HG03066 (cell line): ENCODE data around the gene XRRA1.
A peak's percentile ranks its signal among the peaks of the same experiment; 100 is the strongest.

Experiments used
- ATAC-seq: cut with Tn5 transposase; IDR thresholded peaks from one replicate; pipeline ENCODE4 v1.9.1; 2021; ENCODE audit warnings: low read depth; ENCODE audit not compliant: unreplicated experiment

The XRRA1 gene

DNA sequence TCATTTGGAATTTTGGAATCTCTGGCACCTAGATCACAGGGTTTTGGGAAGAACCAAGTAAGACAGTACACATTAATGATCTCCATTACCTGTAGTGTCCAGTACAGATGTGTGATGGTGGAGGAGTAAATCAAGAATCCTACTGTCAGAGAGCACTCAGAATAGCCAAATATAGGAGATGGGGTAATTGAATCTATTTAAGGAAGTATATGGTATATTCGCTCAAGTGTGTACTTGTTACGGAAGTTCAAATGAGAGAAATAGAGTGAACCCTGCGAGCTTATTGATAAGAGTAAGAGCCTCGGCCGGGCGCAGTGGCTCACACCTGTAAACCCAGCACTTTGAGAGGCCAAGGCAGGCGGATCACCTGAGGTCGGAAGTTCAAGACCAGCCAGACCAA is 2.3 kb upstream of the XRRA1 start:
- no peak for ATAC-seq

DNA sequence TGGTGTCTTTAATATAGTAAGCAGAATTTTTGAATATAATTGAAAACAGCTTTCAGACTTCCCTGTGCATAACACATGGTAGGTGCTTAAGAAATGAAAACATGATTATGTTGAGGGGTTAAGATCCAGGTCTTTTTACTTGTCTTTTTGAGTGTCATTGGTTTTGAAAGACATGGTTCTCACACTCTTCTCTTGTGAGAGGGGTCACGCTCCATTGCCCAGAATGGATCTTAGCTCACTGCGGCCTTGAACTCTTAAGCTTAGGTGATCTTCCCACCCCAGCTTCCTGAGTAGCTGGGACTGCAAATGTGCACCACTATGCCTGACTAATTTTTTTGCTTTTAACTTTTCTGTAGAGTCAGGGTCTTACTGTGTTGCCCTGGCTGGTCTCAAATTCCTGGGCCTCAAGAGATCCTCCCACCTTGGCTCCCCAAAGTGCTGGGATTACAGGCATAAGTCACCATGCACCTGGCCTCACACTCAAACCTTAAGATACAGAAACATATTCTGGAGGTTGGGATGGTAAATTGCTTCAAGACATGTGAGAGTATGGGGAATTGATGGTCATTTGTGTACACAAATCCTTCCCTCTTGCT is 1.6 kb upstream of the XRRA1 start:
- no peak for ATAC-seq

DNA sequence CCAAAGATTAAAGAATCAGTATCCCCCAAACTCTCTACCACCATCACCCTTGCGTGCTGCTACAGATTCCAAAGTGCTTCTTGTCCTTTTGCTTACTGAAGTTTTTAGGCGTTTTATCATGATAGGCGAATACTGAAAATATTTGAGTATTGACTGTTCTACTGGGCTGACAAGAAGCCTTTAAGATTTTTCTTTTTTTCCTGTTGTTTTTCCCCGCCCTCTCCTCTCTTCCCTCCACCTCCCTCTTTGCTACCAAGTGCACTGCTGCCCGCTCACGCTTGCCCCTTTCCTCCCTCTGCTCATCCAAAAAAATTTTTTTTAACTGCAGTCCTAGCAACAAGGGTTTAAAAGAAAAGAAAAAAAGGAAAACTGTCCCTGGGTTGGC is 854 bp upstream of the XRRA1 start:
- ATAC-seq: no peak

DNA sequence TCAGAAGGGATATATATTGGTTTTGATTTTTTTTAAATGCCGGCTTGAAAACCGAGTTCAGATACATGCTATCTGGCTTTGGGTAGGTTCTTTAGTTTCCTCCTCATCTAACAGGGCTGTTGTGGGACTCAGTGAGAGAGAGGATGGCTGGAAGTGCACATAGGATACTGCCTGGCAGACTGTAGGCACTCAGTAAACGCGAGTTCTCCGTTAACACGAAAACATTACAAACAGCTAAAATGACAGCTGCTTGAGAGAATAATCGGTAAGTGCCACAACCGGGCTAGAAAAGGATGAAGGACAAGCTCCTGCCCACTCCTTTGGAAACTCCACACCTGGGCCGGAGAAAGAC is 369 bp downstream of the XRRA1 start:
- ATAC-seq: peak; percentile 17

- no peak for ATAC-seq
These were observed 6.7 kb downstream of the XRRA1 start for GRCh38 chr11:74942073-74942759.

DNA sequence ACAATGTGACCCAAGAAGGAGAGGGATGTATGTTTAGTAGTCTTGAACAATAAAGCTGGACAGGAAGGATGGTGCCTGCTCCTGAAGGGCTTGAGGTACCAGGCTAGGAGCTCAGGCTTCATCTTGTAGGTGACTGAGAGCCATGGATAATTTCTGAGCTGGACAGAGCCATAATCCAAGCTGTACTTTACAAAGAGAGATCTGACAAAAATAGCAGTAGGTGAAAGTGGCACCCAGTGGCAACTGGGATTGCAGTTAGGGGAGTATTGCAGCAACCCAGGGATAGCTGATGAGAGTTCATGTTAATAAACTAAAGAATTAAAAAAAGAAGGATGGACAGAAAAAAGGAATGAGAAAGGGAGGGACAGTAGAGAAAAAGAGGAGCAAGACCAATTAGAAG is 7.4 kb downstream of the XRRA1 start:
- ATAC-seq: no peak

DNA sequence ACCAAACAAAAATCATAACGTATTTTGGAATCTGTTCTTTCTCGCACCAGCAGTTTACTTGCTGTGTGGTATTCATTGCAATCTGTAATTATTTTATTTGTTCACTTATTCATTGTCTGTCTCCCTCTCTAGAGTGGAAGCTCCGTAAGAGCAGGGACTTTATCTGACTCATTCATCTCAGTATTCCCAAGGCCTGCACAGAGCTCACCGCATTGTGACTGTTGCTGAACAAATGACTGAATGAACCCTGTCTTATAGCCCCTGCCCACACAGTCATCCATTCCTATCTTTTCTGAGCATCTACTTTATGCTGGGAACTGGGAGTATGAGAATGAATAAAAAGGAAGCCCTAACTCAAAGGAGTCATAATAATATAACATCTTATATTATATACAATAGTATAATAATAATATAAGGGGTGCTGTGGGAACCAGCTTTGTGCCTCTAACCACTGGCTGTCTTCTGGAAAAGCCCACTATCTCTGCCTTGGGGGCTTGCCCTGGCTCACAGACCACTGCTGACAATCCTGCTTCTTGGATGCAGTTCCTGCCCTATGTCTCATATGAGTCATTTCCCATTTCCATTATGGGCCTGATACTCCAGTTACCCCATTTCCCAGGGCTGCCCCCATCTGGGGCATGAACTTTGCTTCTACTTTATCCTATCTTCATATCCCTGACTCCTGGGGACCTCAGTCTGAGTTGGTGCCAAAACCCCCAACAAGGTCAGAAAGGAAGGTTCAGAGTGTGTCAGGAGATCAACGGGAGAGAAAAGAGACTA is 11.0 kb downstream of the XRRA1 start:
- ATAC-seq: no peak

DNA sequence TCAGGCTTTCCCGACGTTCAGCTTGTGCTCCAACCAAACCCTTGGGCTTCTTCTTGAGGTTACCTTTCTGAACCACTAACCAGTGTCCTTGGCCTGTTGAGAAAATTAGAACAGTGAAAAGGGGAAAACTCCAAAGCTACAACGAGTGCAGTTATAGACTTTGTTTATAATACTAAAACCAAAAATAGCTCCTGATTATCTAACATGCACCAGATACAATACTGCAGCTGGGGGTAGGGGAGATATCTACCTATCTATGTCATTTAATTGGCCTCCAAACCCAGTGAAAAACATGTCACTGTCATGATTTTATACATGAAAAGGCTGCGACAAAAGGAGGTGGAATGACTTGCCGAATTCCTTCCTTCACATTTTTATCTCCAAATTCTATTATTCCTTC is 11.9 kb downstream of the XRRA1 start:
- no peak for ATAC-seq

DNA sequence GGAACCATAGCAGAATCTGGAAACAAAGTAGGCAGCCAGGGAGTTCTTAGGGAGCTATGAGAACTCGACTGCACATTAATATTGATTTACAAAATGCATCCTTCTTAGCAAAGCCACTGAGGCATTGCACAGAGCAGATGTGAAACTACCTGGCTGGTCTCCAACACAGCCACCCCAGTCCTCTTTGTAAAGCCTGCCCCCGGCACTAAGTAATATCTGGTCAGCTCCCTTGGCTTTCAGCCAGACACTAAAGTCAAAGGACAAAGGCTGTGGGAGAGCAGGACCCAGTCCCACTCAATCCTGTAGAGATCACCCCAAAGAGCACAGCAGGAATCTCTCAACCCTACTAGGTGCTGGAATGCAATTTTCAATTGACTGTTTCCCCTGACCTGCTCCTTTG is 12.8 kb downstream of the XRRA1 start:
- no peak for ATAC-seq

DNA sequence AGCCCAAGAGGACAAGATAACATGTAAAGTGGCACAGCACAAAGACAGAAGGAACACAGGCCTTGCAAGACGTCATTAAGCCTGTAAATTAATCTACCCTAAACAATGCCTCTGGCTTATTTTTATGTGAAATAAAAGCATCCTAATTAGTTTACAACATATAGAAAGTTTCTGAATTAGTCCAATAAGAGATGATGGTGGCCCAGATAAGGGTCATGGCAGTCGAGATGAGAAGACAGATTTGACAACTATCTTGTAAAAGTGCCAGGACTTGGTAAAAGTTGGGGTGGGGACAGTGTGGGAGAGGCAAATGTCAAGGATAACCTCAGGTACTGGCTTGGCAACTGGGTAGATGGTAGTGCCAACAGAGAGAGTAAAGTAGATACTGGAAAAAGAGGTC is 13.6 kb downstream of the XRRA1 start:
- ATAC-seq: no peak

GRCh38 chr11:74933765-74934164 is 15.1 kb downstream of the XRRA1 start:
- no peak for ATAC-seq

GRCh38 chr11:74932797-74933196 is 16.1 kb downstream of the XRRA1 start:
- ATAC-seq: no peak

DNA sequence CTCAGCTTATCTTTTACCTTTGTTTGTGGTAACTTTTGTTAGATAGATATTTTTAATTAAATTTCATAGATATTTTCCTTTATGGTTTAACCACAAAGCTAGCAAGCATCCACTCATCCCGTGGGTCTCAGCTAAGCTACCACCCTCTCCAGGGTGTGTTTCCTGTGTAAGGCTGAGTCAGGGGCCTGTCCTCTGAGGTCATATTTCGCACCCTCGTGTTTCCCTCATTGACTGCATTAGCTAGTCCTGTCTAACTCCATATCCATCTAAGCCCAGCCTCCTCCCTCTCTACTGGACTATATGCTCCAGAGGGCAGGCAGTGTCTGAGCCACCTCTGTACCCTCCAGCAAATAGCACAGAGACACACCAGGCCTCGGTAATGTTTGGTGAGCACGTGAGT is 16.7 kb downstream of the XRRA1 start:
- no peak for ATAC-seq

GRCh38 chr11:74929431-74930363 is 19.2 kb downstream of the XRRA1 start:
- no peak for ATAC-seq

- ATAC-seq: no peak
These were observed 21.4 kb downstream of the XRRA1 start for GRCh38 chr11:74927496-74927895.

GRCh38 chr11:74926304-74927030 is 22.4 kb downstream of the XRRA1 start:
- no peak for ATAC-seq

GRCh38 chr11:74925281-74925680 is 23.6 kb downstream of the XRRA1 start:
- no peak for ATAC-seq

GRCh38 chr11:74923125-74923524 is 25.8 kb downstream of the XRRA1 start:
- ATAC-seq: no peak

DNA sequence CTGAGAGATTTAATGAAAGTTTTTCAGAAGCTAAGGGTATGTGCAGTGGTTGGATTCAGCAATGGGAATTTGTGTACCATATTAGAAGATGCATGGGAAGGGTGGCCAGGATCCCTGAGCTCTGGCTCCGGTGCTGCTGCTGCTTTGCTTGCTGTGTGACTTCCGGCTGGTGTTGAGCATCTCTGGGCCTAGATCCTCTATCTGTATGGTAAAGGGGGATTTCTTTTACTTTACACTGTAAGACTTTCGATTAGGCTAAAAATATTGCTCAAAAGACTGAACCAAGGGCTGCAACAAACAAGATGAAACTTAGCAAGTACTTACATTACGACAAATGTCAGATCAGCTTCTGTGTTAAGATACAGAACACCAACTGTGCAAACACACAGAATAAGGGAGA is 39.1 kb downstream of the XRRA1 start:
- no peak for ATAC-seq

DNA sequence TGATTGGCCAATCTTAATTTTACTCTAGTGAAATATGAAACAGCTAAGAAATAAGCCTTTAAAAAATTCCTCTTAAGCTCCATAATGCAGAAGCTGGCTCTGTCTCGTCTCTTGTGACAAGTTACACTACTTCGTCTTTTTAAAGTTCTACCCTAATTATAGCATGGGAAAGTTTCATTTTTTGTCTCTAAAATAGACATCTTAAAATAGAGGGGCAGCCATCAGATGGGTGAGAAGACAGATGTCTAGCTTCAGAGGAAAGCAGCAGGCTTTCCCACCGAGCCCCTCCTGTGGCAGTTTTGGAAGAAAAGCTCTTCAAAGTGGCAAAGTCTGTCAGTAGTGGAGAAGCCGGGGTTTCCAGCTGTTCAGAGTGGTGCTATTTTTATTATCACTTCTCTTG is 39.5 kb downstream of the XRRA1 start:
- no peak for ATAC-seq
